Right cardiac atrium (tissue), 5 donors: ENCODE data around the gene MUC21. TPM values are rescaled to one million over a fixed set of nuclear protein-coding genes. Genes with fewer than 3 reads are reported as not detected.
"Not testable (repeated sequence)": the region's sequence is repeated elsewhere in the genome, so short reads cannot be mapped to it uniquely, and the experiment has no call there.

ENCODE experiments used
- ATAC-seq, 2 donors: fragments of 200-7000 bp; cut with Tn5 transposase; one replicate each; pipeline versions ENCODE4 v1.8.0 to v1.9.1; 2020; ENCODE audit warnings: moderate library complexity in 2 of 2, mild to moderate bottlenecking in 1 of 2
- DNase-seq, 3 donors: peaks; one replicate each; pipeline ENCODE4 v3.0.0-alpha.2; 2020
- H3K27ac ChIP-seq: one replicate; pipeline ENCODE4 v1.5.1; 2013; ENCODE audit warnings: mild to moderate bottlenecking, low read length, control low read depth, moderate library complexity
- H3K27me3 ChIP-seq: one replicate; pipeline ENCODE4 v1.6.1; 2013; ENCODE audit not compliant: control insufficient read depth, insufficient read depth
- H3K4me1 ChIP-seq: one replicate; pipeline ENCODE4 v1.6.1; 2013; ENCODE audit warnings: low read length; ENCODE audit not compliant: control insufficient read depth, insufficient read depth
- H3K4me3 ChIP-seq: one replicate; pipeline ENCODE4 v1.5.1; 2013; ENCODE audit warnings: low read length, control low read depth
- H3K9me3 ChIP-seq: one replicate; pipeline ENCODE4 v1.6.1; 2013; ENCODE audit warnings: low read length; ENCODE audit not compliant: control insufficient read depth
- WGBS: extraction: QIAGEN DNeasy Blood & Tissue Kit; methylation state at CpG from one replicate; pipeline ENCODE4 v1.1.7; 2013; 5-methylcytosine and 5-hydroxymethylcytosine counted together
- intact Hi-C, 4 donors: fragments of 100-400 bp; cut with DNase I; formaldehyde crosslinking; loops; one replicate each; pipeline versions ENCODE4 v1.11.0 to v1.14.0; 2022 to 2023
- polyA plus RNA-seq: library from polyadenylated mRNA; stranded (reverse); fragments of 200-250 nt; gene quantifications from one replicate; pipeline ENCODE4 v1.2.3, GENCODE V29; 2013
- total RNA-seq, 4 donors: library from RNA; stranded (reverse); fragmentation: NEBNext Ultra II Directional; extraction: Animal tissue kit (Norgen Biotek cat#: 25700); gene quantifications; one replicate each; pipeline ENCODE4 v1.2.1, GENCODE V29; 2021
- donor health status: healthy with polysubstance abuse.
- donor health status: DM: no; HTN: yes; CAD: no.
- donor health status: DM: no; HTN: no; CAD: no.
- donor health status: DM: no; HTN: yes; CAD: no; lungs with severe emphysema.
- donor health status: DM: yes; HTN: yes; CAD: no.

The MUC21 gene
- total and polyA plus RNA-seq, 5 donors, result 0.07 TPM; not detected in 4

DNA sequence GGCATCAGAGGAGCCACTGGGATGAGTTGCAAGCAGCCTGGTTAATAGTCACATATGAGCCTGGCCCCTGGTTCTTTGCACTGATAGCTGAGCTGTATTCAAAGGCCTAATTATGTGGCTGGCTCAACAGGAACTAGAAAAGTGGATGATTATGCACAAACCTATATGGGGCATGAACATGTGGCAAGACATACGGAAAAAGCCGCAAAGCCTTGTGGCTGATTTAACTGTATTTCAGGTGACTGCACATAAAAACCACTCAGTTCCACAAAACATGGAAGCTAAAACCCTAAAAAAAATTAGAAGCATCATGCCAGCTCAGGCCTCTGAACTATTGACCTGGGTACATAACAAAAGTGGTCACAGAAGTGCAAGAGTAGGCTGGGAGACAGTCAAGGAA is 13.8 kb downstream of the MUC21 start:
- 95% methylated on average over 2 of the region's 2 CpGs for WGBS
- no peaks in the 10 kb centered on the region for H3K9me3 ChIP-seq
- no peak for DNase-seq
- H3K27me3 ChIP-seq, result no peaks in the 10 kb centered on the region
- no peaks in the 10 kb centered on the region for H3K4me1 ChIP-seq
- ATAC-seq, result no peak
- no peak overlapping the region for H3K27ac ChIP-seq
- intact Hi-C loops, result no loop called here
- no peak overlapping the region for H3K4me3 ChIP-seq

DNA sequence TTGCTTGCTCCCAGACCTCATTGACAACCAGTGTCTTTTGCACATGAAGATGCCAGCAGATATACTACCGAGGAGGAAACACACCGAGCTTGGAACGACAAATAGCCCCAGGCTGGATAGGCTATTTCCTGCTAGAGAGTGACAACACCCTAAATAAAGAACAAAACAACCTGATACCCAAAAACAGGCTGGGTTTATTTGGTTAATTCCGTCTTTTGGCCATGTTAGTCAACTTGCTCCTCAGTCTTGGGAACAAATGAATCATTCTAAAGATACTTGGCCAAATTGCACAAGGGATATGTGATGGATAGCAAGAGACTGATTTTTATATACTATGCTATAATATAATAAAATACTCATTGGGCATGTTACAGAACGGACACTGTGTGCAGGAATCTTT is 15.3 kb downstream of the MUC21 start:
- Histone ChIP-seq H3K9me3 (no peaks in the 10 kb centered on the region), H3K27ac (no peak overlapping the region), H3K27me3 (no peaks in the 10 kb centered on the region), H3K4me1 (no peaks in the 10 kb centered on the region), H3K4me3 (no peak overlapping the region)
- no peak for DNase-seq
- 59% methylated on average over 5 of the region's 5 CpGs for WGBS
- no peak for ATAC-seq
- intact Hi-C loops, result no loop called here

DNA sequence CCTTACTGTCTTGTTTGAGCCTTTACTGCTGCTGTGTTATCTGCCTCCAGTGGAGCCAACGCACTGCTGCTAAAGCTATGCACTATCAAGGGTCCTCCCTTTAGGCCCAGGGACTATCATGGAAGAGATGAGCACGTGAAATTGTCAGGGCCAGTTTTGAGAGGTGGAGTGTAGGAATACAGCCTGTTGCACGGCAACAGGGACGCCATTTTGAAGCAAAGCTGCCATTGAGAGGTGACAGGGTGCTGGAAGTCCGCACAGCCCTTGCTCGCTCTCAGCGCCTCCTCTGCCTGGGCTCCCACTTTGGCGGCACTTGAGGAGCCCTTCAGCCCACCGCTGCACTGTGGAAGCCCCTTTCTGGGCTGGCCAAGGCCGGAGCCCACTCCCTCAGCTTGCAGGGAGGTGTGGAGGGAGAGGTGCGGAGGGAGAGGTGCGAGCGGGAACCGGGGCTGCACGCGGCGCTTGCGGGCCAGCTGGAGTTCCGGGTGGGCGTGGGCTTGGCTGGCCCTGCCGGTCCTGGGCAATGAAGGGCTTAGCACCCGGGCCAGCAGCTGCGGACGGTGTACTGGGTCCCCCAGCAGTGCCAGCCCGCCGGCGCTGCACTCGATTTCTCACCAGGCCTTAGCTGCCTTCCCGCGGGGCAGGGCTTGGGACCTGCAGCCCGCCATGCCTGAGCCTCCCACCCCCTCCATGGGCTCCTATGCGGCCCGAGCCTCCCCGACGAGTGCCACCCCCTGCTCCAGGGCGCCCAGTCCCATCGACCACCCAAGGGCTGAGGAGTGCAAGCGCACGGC is 16.7 kb downstream of the MUC21 start:
- H3K9me3 ChIP-seq, H3K27ac ChIP-seq, DNase-seq, H3K27me3 ChIP-seq, H3K4me3 ChIP-seq, intact Hi-C loops, H3K4me1 ChIP-seq, ATAC-seq: not testable (repeated sequence)
- WGBS, result 93% methylated on average over 39 of the region's 39 CpGs

DNA sequence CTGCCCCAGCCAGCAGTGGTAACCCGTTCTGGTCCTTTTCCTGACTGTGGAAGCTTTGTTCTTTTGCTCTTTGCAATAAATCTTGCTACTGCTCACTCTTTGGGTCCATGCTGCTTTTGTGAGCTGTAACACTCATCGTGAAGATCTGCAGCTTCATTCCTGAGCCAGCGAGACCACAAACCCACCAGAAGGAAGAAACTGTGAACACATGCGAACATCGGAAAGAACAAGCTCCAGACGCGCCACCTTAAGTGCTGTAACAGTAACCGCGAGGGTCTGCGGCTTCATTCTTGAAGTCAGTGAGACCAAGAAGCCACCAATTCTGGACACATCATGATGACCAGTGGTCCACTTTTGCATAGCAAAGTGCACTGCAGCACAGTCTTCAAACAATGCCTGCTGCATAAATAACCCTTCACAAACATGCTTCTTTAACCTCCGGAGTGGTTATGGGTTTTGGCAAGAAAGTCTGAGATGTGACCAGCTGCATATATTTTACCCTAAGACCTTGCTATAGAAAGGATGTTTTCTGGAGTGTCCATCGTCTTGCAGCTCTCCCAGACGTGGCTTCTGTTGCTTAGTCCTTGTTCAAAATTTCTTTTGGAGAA is 17.9 kb downstream of the MUC21 start:
- no peak overlapping the region for H3K4me3 ChIP-seq
- WGBS, result 86% methylated on average over 13 of the region's 13 CpGs
- intact Hi-C loops, result no loop called here
- no peaks in the 10 kb centered on the region for H3K9me3 ChIP-seq
- peaks cover 3% of the 10 kb centered on the region for H3K4me1 ChIP-seq
- no peak for ATAC-seq
- DNase-seq, result no peak
- H3K27ac ChIP-seq, result no peak overlapping the region
- no peaks in the 10 kb centered on the region for H3K27me3 ChIP-seq

DNA sequence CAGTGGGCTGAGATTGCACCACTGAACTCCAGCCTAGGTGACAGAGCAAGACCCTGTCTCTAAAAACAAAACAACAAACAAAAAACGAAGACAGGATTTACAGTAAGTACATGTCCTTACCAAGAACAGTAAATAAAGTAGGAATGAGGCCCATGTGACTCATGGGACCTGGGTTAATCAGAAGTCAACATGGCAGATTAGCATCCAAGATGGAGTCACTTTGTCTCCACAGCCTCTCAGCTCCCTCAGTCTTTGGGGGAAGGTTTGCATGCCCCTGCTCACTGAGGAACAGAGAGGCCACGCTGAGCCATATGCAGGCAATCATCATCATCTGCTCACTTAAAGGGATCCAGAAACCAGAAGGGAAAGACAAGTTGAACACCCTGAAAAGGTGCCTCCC is 19.0 kb downstream of the MUC21 start:
- H3K27me3 ChIP-seq, result no peaks in the 10 kb centered on the region
- H3K27ac ChIP-seq, result no peak overlapping the region
- no peaks in the 10 kb centered on the region for H3K9me3 ChIP-seq
- no peak overlapping the region for H3K4me3 ChIP-seq
- no peak for ATAC-seq
- DNase-seq, result no peak
- 69% methylated on average over 2 of the region's 2 CpGs for WGBS
- intact Hi-C loops, result no loop called here
- peaks cover 3% of the 10 kb centered on the region for H3K4me1 ChIP-seq

DNA sequence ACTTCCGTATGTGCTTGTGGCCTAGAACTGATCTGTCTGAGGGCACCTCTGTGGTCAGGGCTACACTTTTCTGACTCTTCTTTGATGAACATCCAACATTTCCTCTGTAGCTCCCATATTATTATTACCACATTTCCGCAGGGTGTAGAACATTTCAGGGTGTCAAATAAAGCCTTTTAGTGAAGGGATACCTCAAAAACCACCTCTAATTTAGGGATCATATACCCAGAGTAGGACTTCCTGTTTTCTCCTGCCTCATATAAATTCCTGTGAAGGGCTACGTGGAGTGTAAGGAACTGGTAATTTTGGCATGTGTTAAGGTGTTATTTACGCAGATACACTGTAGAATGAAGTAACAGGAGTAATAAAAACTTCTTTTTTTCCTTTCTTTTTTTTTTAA is 21.3 kb downstream of the MUC21 start:
- no peak for DNase-seq
- no peak overlapping the region for H3K27ac ChIP-seq
- H3K9me3 ChIP-seq, result no peaks in the 10 kb centered on the region
- intact Hi-C loops, result no loop called here
- H3K4me3 ChIP-seq, result no peak overlapping the region
- peaks cover 3% of the 10 kb centered on the region for H3K4me1 ChIP-seq
- ATAC-seq, result no peak
- WGBS, result 67% methylated on average over 4 of the region's 4 CpGs
- H3K27me3 ChIP-seq, result no peaks in the 10 kb centered on the region

DNA sequence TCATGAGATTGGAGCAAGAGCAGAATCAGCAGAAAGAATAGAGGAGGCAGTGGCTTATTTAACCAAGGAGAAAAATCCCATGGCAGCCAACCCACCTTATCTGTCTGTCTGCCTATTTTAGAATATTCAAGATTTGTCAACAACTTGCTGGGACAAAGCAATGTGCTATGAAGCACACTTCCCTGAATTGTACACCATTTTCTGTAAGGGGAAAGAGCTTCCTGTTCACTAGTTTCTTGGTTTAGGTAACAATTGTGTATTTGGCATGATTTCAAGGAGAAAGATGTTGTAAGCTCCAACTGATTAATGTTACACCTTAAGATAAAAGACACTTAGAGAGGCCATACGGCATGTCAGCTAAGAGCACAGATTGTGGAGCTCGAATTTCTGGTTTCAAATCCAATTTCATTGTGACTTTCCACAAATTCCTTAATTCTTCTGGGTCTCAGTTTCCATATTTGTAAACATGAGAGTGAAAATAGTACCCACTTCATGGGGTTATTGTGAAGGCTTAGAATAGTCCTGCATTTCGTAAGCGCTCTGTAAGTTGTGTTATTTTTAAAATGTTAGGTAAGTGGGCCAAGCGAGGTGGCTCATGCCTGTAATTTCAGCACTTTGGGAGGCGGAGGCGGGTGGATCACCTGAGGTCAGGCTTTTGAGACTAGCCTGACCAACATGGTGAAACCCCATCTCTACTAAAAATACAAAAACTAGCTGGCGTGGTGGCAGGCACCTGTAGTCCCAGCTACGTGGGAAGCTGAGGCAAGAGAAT is 21.9 kb downstream of the MUC21 start:
- 72% methylated on average over 9 of the region's 9 CpGs for WGBS
- Histone ChIP-seq H3K4me1 (peaks cover 3% of the 10 kb centered on the region), H3K27me3 (no peaks in the 10 kb centered on the region), H3K4me3 (no peak overlapping the region), H3K27ac (peak overlapping the region; percentile 52), H3K9me3 (no peaks in the 10 kb centered on the region)
- DNase-seq (no peak), ATAC-seq (peak; percentile 62 to 63)
- intact Hi-C loops, result no loop called here

DNA sequence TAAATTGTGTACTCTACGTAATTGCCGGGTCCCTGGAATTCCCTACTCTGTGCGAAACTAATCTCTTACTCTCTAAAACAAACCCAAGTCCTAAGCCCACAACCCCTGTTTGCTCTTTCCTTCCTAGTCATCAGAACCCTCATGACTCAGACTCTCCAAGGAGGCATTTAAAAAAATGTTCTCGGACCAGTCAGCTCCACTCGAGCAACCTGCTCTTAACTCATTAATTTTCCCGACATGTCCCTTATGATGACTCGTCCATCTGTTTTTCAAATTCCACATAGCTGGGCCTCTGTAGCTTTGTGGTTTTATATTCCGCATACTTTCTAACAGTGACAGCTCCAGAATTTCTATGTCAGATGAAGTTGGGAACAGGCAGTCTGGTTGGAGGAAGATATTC is 24.2 kb downstream of the MUC21 start:
- intact Hi-C loops, result no loop called here
- Histone ChIP-seq H3K4me1 (peaks cover 3% of the 10 kb centered on the region), H3K27me3 (no peaks in the 10 kb centered on the region), H3K27ac (no peak overlapping the region), H3K9me3 (no peaks in the 10 kb centered on the region), H3K4me3 (no peak overlapping the region)
- DNase-seq, result no peak
- ATAC-seq, result no peak
- WGBS, result 55% methylated on average over 8 of the region's 8 CpGs

DNA sequence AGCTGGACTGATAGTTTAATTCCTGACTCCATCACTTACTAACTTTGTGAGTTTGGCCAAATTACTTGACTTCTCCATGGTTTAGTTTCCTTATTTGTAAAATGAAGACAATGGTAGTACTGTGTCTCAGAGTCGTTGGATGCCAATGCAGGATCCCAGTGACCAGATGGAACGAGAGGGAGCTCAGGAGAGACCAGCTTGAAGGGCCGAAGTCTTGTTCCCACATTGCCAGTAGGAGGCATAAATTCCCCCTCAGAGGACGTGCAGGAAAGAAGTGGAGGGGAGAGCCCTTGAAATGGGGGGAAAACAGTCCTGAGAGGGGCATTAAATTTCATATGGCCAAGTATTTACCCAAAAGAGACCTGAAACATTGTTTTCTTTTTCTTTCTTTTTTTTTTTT is 24.6 kb downstream of the MUC21 start:
- Histone ChIP-seq H3K4me3 (no peak overlapping the region), H3K9me3 (no peaks in the 10 kb centered on the region), H3K27me3 (no peaks in the 10 kb centered on the region), H3K27ac (no peak overlapping the region), H3K4me1 (peaks cover 3% of the 10 kb centered on the region)
- WGBS, result 53% methylated on average over 4 of the region's 4 CpGs
- DNase-seq, result no peak
- ATAC-seq, result no peak
- intact Hi-C loops, result no loop called here

DNA sequence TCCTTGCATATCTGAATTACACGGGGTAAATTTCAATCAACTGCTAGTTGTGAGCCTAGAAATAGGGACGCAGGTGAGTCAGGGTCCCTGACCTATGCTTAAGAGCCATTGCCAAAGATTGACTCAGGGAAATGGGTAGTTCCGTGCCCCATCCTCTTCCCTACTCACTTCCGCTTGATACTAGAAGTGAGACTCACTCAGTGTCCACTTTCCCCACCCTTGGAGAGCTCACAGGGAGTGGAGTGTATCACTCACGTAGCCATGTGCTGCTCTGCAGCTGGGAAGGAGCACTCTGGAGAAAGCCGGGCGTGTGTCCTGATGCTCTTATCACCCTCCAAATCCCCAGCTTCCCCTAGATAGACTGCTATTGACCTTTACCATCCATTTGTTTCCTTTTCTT is 26.2 kb downstream of the MUC21 start:
- no peaks in the 10 kb centered on the region for H3K4me1 ChIP-seq
- 63% methylated on average over 7 of the region's 7 CpGs for WGBS
- no peaks in the 10 kb centered on the region for H3K9me3 ChIP-seq
- DNase-seq (no peak), ATAC-seq (no peak)
- intact Hi-C loops, result no loop called here
- no peak overlapping the region for H3K4me3 ChIP-seq
- H3K27ac ChIP-seq, result no peak overlapping the region
- no peaks in the 10 kb centered on the region for H3K27me3 ChIP-seq

DNA sequence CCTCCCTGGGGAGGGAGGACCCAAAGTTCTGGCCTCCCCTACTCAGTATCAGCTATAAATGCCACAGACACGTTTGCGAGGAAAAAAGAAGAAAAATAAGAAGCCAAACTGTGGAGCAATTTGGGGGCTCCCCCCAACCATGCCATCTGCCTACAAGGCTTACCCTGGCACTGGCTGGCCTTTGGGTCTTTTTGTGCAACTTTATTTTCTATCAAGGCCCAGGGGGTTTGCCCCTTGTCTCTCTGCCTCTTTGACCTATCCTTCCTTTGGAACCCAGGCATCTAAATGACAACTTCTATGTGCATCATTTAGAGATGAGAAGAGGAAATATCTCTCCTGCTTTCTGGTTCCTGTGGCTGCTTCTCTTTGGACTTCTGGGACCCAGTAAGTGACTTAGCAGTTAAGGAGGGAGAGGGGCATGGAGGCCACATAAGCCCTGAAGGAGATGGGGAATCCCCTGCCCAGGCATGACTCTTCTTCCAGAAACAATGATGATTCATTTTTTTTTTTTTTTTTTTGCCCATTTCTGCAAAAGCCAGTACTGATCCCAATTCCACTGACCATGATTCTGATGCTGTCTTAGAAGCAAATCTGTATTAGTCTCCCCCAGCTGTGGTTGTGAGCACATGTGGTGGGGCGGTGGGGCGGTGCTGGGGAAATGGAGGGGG is 27.0 kb downstream of the MUC21 start, which contains the start of gene MUC22:
Gene MUC22, plus strand, starts transcription at position 82 of the 668 bp plus-strand sequence. Its CDS starts 233 bp downstream, at position 315.
- intact Hi-C loops, result no loop called here
- Histone ChIP-seq H3K27ac (no peak within 1 kb of the TSS), H3K4me3 (no peak within 1 kb of the TSS), H3K27me3 (no peaks in the 10 kb centered on the region), H3K4me1 (no peaks in the 10 kb centered on the region), H3K9me3 (no peaks in the 10 kb centered on the region)
- 85% methylated on average over 4 of the region's 4 CpGs for WGBS
- no peak for ATAC-seq
- DNase-seq, result no peak
